ENCODE measurements around the gene NECTIN2.

- TF ChIP-seq FOXK2 (IDR thresholded peaks at IDR 0.05) (no peak), TARDBP (IDR thresholded peaks at IDR 0.05) (no peak), BHLHE40 (IDR thresholded peaks at IDR 0.05; ENCODE audit: borderline replicate concordance) (no peak), ZNF384 (IDR thresholded peaks at IDR 0.05) (no peak), NFRKB (IDR thresholded peaks at IDR 0.05) (no peak), FOXA1 (IDR thresholded peaks at IDR 0.05) (no peak), SP1 (IDR thresholded peaks at IDR 0.05) (no peak), SUZ12 (IDR thresholded peaks at IDR 0.05) (no peak), FOXM1 (IDR thresholded peaks at IDR 0.05; ENCODE audit: borderline replicate concordance) (no peak), HDGF (IDR thresholded peaks at IDR 0.05; ENCODE audit: borderline replicate concordance) (no peak), ELF4 (IDR thresholded peaks at IDR 0.05) (no peak), ARNT (IDR thresholded peaks at IDR 0.05) (no peak), PKNOX1 (IDR thresholded peaks at IDR 0.05) (no peak)
These were observed 10.5 kb downstream of the NECTIN2 start for GRCh38 chr19:44856421-44857083.
